Dedifferentiated amniotic fluid mesenchymal stem cell (primary cell): Measurements from ENCODE around the gene CD164L2.

Experiments
- DNase-seq: peaks from one replicate; pipeline ENCODE4 v3.0.0-alpha.2; 2016; ENCODE audit errors: extremely low spot score

The CD164L2 gene

DNA sequence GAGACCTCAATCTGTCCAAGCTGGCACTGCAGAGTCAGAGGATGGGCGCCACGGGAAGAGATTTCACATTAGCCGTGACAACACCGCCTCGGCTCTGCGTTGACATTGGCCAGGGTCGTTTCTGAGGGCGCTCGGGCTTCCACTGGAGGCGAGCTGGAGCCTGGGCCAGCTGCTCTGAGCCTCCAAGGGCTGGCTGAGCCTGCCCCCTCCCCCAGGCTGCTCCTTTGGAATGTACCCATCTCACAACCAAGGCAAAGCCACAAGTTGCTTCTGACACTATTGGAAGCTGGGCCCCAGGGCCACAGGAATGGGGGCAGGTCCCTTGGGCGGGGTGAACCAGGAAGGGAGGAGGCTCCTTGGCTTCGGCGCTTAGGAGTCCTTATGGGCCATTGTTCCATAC, 21.9 kb upstream of the CD164L2 start:
- DNase-seq, result no peak

DNA sequence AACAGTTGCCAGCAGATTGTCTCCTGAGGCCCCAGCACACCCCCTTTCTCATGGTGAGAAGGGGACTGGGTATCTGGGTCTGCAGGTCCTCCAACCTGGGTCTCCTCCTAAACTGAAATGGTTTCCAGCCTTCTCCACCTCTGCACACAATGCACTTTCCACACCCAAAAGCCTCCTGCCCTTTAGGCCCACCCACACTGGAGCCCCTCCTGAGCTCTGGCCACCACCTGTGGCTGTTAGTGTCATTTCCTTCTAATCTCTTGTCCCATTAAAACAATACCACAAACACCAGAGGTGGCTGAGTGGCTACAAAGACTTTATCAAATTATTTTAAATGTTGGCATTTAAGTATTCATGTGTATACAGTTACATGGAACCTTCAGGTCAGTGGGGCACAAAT, 20.8 kb upstream of the CD164L2 start:
- DNase-seq, result no peak

DNA sequence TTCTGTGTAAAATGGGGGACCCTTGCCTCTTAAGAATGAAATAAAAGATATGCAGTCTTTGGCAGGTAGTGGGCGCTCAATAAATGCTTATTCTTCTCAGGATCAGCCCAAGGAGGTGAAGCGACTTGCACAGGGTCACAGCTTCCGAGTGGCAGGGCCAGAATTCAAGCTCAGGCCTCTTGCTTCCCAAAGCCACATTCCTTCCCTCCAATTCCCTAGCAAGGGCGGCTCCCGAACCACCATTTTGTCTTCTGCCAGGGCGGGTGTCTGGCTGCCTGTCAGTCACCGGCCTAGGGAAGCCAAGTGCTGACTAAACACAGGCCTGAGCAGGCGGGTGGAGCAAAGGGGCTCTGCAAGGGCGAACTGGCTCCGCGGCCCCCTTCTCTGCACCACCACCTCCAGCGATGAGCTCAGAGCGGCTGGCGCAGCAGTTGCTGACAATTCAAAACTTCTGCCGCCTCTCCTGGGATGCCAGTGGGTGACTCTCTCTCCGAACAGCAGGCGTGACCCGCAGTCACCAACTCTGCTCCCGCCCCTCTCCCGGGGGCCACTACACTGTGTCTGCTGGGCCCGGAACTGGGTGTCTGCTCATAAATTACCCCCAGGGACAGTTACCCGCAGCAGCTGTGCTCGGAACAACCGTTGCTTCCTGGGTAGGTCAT, 20.1 kb upstream of the CD164L2 start:
- peak; percentile 17 for DNase-seq

GRCh38 chr1:27402349-27402754, 19.2 kb upstream of the CD164L2 start:
- peak; percentile 40 for DNase-seq

- DNase-seq, result no peak
Measured at GRCh38 chr1:27400963-27401341, 17.8 kb upstream of the CD164L2 start.

DNA sequence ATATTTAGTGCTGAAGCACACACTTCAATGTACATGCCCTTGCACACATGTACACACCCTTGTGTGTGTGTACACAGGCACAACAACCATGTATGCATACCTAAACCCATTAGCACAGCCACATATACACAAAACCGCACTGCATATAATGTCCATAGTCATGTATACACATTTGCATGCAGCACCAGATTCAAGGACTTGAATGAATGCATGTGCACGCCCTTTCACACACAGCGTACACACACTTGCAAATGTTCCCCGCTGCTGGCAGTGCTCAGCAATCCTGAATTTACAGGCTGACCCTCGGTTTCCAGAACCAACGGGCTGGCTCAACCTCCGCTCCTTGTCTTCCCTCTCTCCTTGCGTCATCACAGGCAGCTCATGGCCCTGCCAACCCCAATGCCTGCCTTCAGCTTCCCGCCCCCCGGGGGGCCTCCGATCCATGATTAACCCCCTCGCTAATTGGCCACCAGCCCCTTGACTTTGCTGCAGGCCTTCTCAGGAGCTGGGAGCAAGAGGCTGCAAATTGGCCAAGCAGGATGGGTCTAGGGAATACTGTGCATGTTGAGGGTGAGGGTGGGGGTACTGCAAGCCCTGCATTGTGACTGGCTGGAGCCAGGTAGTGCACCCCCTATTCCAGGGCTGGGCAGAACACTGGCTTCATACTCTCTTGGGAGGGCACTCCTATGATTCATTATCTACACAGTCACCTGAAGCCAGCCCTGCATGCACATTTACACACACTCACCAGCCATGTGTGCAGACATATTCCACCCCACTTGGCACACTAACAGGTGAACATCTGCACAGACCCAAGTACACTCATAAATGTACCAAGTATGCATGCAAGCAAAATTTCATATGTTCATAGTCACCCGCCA, 17.2 kb upstream of the CD164L2 start:
- no peak for DNase-seq

GRCh38 chr1:27399251-27400025, 16.3 kb upstream of the CD164L2 start:
- DNase-seq, result no peak

- DNase-seq, result no peak
Measured at GRCh38 chr1:27398405-27399149, 15.4 kb upstream of the CD164L2 start.

- no peak for DNase-seq
Measured at GRCh38 chr1:27397749-27398148, 14.6 kb upstream of the CD164L2 start.

- no peak for DNase-seq
Measured at GRCh38 chr1:27397110-27397509, 14.0 kb upstream of the CD164L2 start.

DNA sequence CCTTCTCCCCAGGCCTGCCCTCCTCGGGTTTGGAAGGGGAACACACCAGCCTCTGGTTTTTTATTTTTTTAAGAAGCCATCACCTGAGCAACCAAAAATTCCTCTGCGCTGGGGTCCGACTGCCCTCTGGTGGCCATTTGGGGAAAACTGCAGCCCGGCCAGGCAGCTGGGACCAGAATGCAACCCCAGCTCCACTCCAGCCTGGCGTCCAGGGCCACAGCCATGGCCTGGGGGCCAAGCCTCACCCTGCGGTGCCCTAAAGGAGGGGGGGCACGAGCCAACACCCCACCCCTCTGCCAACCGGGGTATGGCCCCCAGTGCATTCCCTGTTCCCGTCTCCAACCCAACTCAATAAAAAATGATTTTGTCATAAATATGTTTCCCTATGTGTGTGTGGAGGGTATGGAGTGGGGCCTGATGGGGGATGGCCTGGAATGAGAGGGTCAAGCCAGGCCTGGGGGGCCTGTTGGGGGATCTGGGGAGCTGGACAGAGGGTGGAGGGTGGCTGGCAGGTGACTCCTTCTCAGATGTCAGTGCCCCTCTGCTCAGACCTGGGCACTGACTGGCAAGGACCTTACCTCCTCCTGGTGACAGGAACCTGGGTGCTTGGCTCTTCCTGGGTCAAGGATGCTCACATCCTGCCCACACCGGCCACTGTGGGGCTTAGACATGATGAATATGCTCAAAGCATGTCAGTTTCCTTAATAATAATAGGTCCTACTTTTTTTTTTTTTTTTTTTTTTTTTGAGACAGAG, 12.5 kb upstream of the CD164L2 start:
- DNase-seq, result peak; percentile 70

DNA sequence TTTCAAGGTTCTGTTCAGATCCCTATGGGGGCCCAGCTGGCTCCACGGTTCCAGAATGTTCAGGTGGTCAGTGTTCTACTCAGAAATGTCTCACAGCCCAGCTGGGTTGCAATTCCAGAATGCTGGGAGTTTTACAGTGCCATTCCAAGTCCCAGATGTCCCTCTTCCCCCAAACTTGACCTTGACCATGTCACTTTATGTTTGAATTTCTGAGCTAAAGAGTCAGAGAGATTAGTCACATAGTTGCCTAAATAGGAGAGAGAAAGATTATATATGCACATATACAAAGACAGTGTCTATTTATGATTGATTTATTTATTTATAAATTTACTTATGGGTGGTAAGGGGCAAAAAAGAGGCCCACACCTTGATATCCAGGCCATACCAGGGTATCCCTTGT, 11.8 kb upstream of the CD164L2 start:
- DNase-seq, result no peak

- DNase-seq, result no peak
Measured at GRCh38 chr1:27394282-27394658, 11.1 kb upstream of the CD164L2 start.

DNA sequence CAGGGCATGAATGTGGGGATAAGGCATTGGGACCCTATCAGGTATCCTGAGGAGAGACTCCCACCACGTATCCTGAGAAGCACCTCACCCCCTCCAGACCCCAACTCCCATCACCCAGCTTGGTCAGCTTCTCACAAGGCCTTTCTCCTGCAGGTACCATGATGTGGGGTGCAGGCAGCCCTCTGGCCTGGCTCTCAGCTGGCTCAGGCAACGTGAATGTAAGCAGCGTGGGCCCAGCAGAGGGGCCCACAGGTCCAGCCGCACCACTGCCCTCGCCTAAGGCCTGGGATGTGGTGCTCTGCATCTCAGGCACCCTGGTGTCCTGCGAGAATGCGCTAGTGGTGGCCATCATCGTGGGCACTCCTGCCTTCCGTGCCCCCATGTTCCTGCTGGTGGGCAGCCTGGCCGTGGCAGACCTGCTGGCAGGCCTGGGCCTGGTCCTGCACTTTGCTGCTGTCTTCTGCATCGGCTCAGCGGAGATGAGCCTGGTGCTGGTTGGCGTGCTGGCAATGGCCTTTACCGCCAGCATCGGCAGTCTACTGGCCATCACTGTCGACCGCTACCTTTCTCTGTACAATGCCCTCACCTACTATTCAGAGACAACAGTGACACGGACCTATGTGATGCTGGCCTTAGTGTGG, 10.6 kb upstream of the CD164L2 start:
- no peak for DNase-seq

- DNase-seq, result no peak
Measured at GRCh38 chr1:27392778-27393635, 9.9 kb upstream of the CD164L2 start.

DNA sequence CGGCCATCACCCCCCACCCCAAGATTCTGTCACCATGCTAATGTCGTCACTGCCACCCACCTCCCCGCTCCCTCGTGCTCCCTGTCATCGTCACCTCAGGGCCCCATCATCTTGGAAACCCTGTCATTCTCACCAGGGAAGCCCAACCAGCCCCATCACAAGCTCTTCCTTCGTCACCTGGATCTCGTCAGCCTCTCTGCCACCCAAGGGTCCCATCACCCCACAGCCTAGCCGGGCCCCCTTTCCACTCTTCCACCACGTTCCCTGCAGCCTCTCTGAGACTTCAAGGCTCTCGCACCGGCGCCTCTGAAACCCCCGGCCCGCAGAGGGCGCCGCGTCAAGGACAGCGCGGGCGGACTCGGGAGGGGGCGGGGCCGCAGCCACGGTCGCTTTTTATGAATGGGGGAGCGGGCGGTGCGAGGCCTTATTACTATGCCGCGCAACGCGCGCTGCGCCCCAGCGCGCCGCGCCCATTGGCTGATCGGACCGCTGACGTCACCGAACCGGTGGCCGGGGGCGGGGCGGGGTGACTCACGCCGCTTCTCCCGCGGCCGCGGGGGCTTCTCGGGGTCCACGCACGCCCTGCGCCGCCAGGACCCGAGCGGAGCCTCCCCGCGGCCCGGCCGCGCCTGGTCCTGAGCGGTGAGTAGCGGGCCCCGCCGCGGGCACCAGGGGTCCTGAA, 9.1 kb upstream of the CD164L2 start, which contains the start of gene GPR3:
GPR3 (plus strand) TSS at position 527 of the 682 bp plus-strand sequence. CDS start 1,177 bp downstream, outside the sequence.
- DNase-seq, result peak; percentile 64

DNA sequence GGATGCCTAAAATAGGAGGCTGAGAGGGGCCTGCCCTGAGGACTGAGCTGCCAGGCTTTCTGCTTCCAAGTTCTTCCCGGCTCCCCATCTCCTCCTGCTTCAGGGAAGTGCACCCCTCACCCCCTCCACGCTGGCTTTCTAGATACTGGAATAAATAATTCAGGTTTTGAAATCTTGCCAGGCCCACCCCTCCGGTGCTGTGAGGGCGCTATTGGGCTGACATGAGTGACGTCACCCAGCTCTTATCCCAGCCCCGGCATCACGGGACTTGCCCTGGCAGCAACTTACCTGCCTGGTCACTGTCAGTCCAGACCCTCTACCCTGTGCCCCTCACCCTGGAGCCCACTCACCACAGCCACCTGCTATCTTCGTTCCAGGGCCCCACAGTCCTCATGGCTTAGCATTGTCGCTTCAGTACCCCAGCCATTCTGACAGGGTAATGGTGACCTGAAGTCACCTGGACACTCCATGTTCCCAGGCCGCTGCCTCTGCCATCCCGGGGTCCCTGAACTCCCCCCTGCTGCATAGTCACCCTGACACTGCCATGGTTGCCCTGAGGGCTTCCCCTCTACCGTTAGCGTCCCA, 8.5 kb upstream of the CD164L2 start:
- no peak for DNase-seq

- DNase-seq, result no peak
Measured at GRCh38 chr1:27388337-27389005, 5.3 kb upstream of the CD164L2 start.
